Stimulated activated naive CD4-positive, alpha-beta T cell (primary cell): ENCODE data around the gene GABARAPL1.
"Not testable (repeated sequence)": the region's sequence is repeated elsewhere in the genome, so short reads cannot be mapped to it uniquely, and the experiment has no call there.

Experiments used
- DNase-seq, 6 experiments: peaks; one replicate each; lab custom pipeline; 2025; lab: John Stamatoyannopoulos, UW

The GABARAPL1 gene

DNA sequence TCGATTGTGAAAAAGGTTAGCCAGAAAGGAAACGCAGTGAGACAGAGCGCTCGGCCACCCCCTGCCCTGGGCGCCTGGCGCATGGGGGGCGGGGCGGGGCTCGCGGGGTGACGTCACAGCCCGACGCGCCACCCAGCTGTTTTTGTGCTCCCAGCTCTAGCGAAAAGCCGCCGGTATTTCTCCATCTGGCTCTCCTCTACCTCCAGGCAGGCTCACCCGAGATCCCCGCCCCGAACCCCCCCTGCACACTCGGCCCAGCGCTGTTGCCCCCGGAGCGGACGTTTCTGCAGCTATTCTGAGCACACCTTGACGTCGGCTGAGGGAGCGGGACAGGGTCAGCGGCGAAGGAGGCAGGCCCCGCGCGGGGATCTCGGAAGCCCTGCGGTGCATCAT lies at the start of gene GABARAPL1:
Gene GABARAPL1 (plus strand): TSS at position 139 of the 393 bp plus-strand sequence. CDS start 253 bp downstream, at position 392.
- DNase-seq: peak; percentile 73 to 90 (median 75)

DNA sequence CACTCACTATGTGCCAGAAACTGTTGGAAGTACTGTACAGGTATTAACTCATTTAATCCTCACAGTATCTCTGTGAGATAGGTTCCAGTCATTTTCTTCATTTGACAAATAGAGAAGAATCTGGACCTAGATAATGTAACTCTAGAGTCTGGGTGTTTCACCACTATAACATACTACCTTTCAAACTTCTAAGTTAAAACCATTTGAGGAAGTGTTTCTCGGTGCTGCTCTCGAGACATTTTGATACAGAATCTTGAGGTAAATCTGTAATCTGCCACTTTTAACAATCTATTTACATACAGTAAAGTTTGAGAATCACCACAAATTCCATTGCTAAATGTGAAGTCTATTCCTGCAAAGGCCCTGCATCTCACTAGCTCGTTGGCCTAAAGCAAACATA lies 49.6 kb upstream of the GABARAPL1 start:
- no peak for DNase-seq

DNA sequence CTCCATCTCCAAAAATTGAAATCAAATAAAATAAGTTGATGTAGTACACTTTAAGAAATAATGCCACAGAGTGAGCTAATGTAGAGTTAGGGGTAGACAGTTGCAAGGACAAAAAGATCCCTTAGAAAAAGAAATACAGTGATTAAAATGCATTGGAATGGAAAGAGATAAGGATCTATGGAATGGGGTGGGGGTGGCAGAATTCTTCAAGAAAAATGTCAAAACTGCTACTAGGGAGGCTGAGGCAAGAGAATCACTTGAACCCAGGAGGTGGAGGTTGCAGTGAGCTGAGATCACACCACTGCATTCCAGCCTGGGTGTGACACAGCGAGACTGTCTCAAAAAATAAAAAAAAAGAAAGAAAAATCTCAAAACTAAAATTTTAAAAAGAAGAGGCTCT lies 47.3 kb upstream of the GABARAPL1 start:
- DNase-seq: no peak

DNA sequence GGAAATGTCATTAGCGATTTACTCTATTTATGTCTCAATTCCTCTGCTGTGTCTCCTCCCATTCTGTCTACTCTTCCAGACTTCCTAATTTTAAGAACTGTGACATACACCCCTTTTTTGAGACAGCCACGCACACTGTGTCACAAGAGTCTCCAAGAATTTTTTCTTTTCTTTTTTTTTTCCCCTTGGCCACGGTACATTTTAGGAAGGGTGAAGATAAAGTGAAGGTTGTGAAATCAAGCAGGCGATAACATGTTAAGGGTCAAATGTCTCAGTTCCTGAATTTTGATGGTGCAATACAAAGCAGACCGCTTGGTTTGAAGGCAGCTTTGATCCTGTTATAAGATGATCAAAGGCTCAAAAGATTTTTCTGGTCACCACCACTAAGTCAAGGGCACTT lies 45.1 kb upstream of the GABARAPL1 start:
- no peak for DNase-seq

DNA sequence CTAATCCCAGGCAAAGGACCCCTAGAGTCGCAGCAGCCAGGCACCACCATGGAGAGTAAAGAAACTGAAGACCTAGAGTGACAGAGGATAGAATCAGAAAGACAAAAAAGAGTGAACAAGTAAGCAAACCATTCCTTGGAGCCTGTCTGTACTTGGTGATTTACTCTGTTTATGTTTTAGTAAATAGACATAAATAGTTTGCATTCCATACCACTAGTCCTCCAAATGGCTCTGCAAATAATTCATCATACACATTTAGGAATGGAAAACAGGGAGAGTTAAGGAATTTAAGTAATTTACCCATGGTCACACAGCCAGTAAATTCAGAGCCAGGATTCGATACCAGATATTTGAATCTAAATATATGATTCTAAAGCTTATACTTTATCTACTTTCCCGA lies 43.6 kb upstream of the GABARAPL1 start:
- DNase-seq: no peak

DNA sequence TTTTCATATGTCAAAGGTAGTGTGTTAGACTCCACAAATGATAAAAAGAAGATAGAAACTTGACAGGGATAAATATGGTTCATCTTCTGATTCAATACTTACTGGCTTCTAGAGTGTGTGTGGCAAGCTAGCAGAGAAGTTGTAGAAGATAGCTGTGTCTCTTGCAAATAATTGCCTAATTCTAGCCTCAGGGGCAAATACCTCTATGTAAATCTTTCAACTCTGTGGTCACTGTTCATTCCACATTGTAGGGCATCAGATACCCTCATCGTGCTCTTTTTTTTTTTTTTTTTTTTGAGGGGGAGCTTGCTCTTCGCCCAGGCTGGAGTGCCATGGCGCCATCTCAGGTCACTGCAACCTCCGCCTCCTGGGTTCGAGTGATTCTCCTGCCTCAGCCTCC lies 42.5 kb upstream of the GABARAPL1 start:
- DNase-seq: no peak

DNA sequence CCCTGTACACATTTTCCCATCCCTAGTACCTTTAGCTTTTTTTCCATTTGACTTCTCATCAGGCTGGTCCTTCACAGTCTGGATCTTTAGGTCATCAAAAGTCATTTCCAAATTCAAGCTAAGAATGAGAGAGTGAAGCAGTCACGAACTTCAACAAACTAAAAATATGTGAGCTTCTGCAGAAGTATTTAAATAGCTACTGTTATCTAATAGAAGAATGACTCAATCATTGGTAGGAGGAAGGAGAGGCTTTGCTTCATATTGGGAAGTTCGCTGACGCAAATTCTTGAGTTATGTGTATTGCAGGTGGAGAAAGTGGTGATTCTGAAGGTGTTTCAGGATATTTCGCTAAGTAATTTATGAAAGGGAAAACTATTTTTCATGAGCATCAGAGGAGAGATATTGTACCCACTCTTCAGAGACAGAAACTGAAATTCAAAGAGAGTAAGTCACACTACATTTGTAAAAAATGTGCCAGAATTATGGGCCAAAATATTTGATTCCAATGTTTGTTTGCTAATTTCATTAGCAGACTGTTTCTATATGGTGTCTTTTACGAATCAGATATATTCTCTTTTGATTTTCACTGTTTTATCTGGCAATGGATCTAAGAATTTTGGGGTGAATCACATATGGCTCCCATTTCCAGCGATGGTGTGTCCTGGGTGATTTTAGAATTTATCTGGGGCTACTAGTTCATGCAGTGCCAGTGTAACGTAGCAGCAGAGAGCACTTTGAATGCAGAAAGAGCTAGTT lies 40.5 kb upstream of the GABARAPL1 start, which contains the start of gene OLR1:
Gene OLR1 (minus strand): TSS at position 160 of the 756 bp plus-strand sequence. CDS start 55 bp downstream, at position 105.
- no peak for DNase-seq

DNA sequence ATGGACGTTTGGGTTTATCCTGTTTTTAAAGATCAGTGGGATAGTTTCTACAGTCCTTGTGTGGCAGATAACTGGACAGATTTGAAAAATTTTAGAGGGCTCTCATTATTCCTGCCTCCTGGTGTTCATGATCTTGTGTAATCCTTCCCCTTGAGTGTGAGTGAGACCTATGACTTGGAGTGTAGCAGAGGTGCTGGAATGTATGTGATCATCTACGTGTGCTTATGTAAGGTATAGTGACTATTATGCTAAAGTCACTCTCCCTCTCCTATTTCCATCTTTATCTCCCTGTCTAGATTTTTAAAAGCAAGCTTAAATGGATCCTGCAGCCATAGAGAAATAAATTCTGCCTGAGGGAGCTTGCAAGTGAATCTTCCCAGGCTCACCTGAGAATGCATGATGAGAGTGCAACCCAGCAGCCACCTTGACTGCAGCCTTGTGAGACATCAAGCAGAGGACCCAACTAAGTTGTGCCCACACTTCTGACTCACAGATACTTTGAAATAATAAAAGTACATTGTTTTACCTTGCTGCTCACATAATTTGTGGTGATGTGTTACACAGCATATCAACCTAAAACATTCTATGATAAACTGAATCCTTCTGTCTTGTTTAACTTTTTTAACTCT lies 37.6 kb upstream of the GABARAPL1 start:
- no peak for DNase-seq

DNA sequence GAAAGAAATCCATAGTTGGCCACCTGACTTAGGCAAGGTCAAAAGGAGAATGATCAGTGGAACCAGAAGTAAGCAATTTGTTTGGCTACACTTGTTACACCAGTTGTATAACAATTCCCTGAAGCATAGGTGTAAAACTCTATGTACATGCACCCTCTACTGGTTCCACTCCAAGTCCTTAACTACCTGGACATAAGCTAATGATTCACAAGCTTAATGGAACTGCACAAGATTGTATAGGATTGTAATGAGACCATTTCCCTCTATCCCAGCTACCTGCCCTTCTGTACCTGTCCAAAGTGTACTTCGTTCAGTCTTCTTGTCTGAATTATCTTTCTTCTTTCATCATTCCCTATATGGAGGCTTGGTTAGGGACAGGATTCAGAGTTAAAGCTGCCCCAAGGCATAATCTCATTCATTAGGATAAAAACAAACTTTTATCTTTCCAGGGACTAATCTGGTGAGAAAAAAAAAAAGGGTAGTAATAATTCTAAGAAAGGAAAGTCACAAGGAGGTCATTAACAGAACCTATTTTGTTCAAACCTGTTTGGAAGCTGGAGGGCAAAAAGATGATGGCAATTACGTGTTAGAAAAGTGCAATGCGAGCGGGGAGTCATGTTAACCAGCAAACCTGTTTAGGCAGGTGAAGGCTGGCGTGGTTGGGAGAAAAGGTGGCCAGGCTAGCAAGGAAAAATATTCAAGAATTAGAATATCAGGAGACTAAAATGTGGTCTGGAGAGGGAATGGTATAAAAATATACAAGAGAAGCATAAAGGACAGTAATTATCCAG lies 36.6 kb upstream of the GABARAPL1 start:
- DNase-seq: no peak

DNA sequence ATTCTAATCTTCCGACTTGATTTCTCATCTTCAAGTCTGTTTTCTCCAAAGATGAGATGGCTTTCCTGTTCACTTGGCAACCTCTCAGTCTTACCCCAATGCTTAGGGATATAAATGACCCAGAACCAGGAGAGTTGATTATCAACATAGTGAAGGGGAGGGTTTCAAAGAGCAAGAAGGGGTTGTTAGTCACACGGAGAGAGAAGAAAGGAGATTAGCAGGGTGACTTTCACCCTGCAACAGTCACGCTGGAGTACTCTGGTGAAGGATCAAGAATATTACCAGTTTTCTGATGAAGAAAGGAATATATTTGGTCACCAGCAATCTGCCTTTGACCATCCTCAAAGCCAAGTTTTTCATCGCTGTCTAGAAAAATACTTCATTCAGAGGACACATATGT lies 33.9 kb upstream of the GABARAPL1 start, which contains the start of gene TMEM52B:
Gene TMEM52B (plus strand): TSS at position 212 of the 400 bp plus-strand sequence. CDS start 543 bp downstream, outside the sequence.
- no peak for DNase-seq

DNA sequence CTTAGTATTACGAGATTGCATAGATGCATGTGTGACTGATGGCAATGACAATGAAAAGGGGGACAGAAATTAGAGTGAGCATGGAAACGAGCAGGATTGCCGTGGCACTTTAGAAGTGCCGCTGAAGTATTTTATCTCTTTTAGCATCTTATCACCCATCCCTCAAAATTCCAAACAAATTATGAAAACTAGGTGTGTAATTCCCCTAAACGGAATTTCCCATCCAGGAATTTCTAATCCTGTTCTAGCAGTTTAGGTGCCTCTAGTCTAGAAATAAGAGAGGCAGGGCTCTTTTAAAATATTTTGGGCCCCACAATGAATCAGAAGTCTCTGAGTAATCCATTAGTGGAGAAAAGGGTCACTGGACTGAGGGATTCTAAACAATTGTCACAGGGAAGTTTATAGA lies 32.9 kb upstream of the GABARAPL1 start:
- DNase-seq: no peak

DNA sequence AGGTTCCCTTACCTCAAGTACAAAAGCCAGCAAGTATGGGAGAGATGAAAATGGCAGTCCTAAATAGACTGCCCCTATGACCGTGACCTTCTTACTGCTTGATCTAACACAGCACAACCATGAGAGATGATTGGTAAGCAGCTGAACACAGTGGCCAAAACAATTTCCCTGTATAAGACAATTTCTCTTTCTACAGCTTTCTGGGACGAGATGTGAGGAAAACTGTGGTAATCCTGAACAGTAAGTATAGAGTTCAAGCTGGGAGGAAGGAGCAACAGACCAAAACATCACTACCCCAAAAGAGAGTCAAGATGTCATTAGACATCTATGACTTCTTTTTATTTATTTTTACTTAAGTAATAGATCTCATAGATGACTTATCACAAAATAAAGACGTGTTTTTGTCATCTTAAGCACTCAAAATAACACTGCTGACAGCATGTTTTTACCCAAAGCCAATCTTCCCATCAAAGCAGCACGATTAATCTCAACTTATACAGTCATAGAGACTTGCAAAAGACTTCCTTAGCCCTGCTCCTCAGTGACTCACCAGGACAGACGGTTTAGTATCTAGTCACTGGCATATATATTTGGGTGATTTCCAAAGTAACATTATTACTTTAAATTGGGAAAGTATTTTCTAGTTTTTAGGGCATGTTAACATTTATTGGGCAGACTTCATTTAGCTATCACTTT lies 30.2 kb upstream of the GABARAPL1 start:
- DNase-seq: no peak

DNA sequence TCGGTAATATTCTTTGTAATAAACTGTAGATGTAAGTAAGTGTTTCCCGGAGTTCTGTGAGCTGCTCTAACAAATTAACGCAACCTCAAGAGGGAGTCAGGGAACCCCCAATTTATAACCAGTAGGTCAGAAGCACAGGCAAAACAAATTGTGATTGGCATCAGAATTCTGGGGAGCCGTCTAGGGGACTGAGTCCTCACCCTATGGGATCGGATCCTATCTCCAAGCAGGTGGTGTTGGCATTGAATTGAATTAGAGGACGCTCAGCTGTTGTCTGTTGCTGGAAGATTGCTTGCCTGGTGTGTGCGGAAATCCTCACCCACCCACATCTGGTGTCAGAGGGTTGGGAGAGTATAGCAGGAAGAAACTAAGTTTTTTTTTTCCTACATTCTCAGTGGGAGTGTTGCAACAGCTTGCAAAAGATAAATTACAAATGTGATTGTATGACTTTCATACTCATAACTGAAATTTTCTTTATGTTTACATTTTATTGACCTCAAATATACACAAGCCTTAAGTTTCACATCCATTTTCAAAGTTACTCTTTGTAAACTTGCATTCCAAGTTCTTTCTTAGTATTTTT lies 28.3 kb upstream of the GABARAPL1 start:
- DNase-seq: no peak

DNA sequence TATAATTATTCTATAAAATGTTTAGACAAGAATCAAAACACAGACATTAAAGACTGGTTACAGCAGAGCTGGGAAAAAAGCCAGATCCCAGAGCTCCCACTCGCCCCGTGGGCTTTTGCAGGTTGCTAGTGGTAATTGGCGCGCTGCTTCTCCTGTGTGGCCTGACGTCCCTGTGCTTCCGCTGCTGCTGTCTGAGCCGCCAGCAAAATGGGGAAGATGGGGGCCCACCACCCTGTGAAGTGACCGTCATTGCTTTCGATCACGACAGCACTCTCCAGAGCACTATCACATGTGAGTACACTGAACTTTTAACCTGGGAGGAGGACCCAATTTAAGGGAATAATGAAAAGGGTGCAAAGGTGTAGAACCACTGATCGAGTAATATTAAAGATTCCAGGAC lies 26.4 kb upstream of the GABARAPL1 start:
- no peak for DNase-seq

DNA sequence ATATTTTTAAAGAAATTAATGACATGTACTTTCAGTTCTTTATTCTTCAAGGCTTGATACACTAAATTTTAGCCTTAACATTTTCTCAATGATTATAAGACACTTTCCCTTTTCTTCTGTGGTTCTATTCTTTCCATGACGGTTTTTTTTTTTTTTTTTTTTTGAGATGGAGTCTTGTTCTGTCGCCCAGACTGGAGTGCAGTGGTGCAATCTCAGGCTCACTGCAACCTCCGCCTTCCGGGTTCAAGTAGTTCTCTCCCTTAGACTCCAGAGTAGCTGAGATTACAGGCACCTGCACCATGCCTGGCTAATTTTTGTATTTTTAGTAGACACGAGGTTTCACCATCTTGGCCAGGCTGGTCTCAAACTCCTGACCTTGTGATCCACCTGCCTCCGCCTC lies 25.7 kb upstream of the GABARAPL1 start:
- not testable (repeated sequence) for DNase-seq

DNA sequence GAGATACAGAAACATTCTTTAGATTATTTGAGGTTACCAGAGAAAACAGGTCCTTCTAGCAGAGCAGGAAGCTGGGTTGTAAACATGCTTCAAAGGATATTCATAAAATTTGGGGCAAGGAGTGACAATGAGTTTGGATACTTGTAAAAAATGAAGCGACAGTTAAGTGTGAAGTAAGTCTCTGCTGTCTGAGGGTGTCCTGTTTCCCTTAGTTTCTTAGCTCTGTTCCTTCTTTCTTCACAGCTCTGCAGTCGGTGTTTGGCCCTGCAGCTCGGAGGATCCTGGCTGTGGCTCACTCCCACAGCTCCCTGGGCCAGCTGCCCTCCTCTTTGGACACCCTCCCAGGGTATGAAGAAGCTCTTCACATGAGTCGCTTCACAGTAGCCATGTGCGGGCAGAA lies 23.0 kb upstream of the GABARAPL1 start:
- no peak for DNase-seq

DNA sequence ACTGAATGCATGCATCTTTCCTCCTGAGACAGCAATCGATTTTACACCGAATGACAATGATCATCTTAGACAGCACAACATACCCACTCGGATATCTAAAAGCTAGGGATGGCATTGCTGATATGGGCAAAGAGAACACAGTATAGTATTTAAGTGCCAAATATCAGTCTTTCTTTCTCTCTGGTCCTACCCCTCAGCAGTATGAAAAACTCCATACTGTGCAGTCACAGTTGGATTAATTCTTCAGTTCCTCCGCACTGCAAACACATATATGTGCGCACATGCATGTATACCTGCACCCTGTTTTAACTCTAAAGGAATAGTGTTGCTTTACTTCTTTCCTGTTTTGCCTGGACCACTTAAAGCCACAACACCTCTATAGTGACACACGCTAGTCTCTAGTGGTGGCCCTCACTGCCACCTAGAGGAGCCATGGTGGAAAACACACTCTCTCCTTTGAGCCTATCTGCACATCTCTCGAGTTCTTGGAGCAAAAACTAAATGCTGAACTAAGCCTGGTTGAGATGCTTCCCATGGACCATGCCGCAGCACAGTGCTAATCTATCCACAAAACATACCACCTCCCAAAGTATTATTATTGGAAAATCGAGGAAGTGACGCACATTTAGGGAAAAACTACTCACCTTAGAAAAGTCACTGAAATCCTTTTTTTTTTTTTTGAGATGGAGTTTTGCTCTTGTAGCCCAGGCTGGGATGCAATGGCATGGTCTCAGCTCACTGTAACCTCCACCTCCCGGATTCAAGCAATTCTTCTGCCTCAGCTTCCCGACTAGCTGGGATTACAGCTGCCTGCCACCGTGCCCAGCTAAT lies 21.9 kb upstream of the GABARAPL1 start:
- peak; percentile 3 to 52 (median 22) for DNase-seq

DNA sequence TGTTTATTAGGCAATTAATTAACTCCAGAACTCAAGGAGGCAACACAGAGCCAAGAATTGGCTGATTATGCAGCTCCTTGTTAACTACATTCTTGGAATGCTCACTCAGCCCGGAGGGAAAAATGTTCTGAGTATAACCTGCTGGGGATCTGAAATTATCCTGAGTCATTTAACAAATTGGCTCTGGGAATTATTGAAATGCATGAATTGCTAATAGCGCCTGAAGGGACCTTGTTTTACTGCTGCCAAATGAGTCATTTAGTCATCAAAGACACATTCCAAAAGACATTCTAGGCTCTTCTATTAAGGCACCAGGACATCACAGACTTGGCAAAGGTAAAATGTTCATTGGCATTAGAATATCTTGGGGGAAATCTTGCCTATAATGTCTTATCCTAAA lies 20.8 kb upstream of the GABARAPL1 start:
- DNase-seq: no peak

DNA sequence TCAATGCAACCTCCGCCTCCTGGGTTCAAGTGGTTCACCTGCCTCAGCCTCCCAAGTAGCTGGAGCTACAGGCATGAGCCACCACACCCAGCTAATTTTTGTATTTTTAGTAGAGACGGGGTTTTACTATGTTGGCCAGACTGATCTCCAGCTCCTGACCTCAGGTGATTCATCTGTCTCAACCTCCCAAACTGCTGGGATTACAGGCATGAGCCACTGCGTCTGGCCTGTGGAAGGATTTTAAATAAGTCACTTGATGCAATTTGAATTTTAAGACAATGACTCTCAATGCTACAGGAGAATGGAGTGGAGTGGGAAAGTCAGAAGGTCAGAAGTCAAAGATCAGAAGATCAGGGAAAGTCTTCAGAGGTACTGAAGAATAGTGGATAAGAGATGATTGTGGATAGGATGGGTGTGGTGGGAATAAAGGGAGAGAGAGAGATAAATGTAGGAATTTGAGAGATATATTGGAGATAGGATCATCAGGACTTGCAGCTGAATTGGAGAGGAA lies 18.5 kb upstream of the GABARAPL1 start:
- no peak for DNase-seq

DNA sequence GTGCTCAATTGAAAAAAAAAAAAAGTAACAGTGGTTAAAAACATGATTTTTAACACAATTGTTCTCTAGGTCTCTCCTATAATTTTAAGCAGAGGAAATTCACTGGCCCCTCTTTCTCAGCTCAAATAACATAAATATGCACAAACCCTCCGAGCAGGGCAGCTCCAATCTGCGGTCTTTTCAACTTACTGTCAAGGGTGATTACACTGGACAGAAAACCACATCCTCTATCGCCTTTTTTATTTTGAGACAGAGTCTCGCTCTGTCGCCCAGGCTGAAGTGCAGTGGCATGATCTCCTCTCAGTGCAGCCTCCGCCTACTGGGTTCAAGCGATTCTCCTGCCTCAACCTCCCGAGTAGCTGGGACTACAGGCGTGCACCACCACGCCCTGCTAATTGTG lies 16.5 kb upstream of the GABARAPL1 start:
- no peak for DNase-seq
